Measurements from ENCODE around the gene GJB5. TPM values are rescaled to one million over a fixed set of nuclear protein-coding genes. Genes with fewer than 3 reads are reported as not detected.

The GJB5 gene
- total and polyA plus RNA-seq, 4 donors: 0.17 to 1.6 (median 0.56) TPM

GRCh38 chr1:34794790-34795180, 39.9 kb downstream of the GJB5 start:
- Histone ChIP-seq H3K9me3 (ENCODE audit: control insufficient read depth in 4 of 4, insufficient read depth in 3 of 4, low read length in 3 of 4) (no peaks in the 10 kb centered on the region), H3K4me1 (ENCODE audit: control insufficient read depth in 5 of 5, insufficient read depth in 5 of 5, low read length in 5 of 5) (peaks cover 0 to 7% (median 0%) of the 10 kb centered on the region in 5 donors), H3K27me3 (ENCODE audit: control insufficient read depth in 3 of 3, insufficient read depth in 3 of 3, low read length in 2 of 3) (peaks cover 0 to 14% (median 0%) of the 10 kb centered on the region in 3 donors), H3K36me3 (ENCODE audit: control insufficient read depth in 4 of 4, insufficient read depth in 4 of 4, low read length in 4 of 4) (peaks cover 0 to 2% (median 0%) of the 10 kb centered on the region in 4 donors), H3K4me3 (no peak overlapping the region), H3K27ac (ENCODE audit: low read depth in 1 of 2, low read length in 1 of 2) (no peak overlapping the region), H3K9ac (ENCODE audit: insufficient read depth in 1 of 2, low read length in 2 of 2) (no peak overlapping the region)
- TF ChIP-seq, protein P1, sequence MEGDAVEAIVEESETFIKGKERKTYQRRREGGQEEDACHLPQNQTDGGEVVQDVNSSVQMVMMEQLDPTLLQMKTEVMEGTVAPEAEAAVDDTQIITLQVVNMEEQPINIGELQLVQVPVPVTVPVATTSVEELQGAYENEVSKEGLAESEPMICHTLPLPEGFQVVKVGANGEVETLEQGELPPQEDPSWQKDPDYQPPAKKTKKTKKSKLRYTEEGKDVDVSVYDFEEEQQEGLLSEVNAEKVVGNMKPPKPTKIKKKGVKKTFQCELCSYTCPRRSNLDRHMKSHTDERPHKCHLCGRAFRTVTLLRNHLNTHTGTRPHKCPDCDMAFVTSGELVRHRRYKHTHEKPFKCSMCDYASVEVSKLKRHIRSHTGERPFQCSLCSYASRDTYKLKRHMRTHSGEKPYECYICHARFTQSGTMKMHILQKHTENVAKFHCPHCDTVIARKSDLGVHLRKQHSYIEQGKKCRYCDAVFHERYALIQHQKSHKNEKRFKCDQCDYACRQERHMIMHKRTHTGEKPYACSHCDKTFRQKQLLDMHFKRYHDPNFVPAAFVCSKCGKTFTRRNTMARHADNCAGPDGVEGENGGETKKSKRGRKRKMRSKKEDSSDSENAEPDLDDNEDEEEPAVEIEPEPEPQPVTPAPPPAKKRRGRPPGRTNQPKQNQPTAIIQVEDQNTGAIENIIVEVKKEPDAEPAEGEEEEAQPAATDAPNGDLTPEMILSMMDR (IDR thresholded peaks at IDR 0.05; ENCODE audit: control extremely low read depth, extremely low read depth): no peak
- WGBS, 2 donors: 82 to 87% methylated on average over 12 of the region's 12 CpGs
- ATAC-seq (ENCODE audit: insufficient read depth, low FRiP score): no peak
- DNase-seq: no peak

GRCh38 chr1:34795916-34796315, 41.1 kb downstream of the GJB5 start:
- H3K9ac ChIP-seq (ENCODE audit: insufficient read depth in 1 of 2, low read length in 2 of 2): no peak overlapping the region
- DNase-seq (no peak), ATAC-seq (ENCODE audit: insufficient read depth, low FRiP score) (no peak)
- H3K27me3 ChIP-seq (ENCODE audit: control insufficient read depth in 3 of 3, insufficient read depth in 3 of 3, low read length in 2 of 3): peaks cover 0 to 14% (median 0%) of the 10 kb centered on the region in 3 donors
- H3K4me3 ChIP-seq: peak overlapping the region; percentile 18
- H3K27ac ChIP-seq (ENCODE audit: low read depth in 1 of 2, low read length in 1 of 2): no peak overlapping the region
- H3K36me3 ChIP-seq (ENCODE audit: control insufficient read depth in 4 of 4, insufficient read depth in 4 of 4, low read length in 4 of 4): peaks cover 0 to 2% (median 0%) of the 10 kb centered on the region in 4 donors
- no peaks in the 10 kb centered on the region for H3K9me3 ChIP-seq (ENCODE audit: control insufficient read depth in 4 of 4, insufficient read depth in 3 of 4, low read length in 3 of 4)
- peaks cover 0 to 7% (median 0%) of the 10 kb centered on the region in 5 donors for H3K4me1 ChIP-seq (ENCODE audit: control insufficient read depth in 5 of 5, insufficient read depth in 5 of 5, low read length in 5 of 5)
- WGBS, 2 donors: 64 to 76% methylated on average over 6 of the region's 6 CpGs
- TF ChIP-seq, protein P1 (IDR thresholded peaks at IDR 0.05; ENCODE audit: control extremely low read depth, extremely low read depth): no peak

GRCh38 chr1:34796990-34797389, 42.1 kb downstream of the GJB5 start:
- Histone ChIP-seq H3K27me3 (ENCODE audit: control insufficient read depth in 3 of 3, insufficient read depth in 3 of 3, low read length in 2 of 3) (peaks cover 0 to 6% (median 0%) of the 10 kb centered on the region in 3 donors), H3K4me1 (ENCODE audit: control insufficient read depth in 5 of 5, insufficient read depth in 5 of 5, low read length in 5 of 5) (peaks cover 0 to 7% (median 0%) of the 10 kb centered on the region in 5 donors), H3K27ac (ENCODE audit: low read depth in 1 of 2, low read length in 1 of 2) (no peak overlapping the region), H3K36me3 (ENCODE audit: control insufficient read depth in 4 of 4, insufficient read depth in 4 of 4, low read length in 4 of 4) (peaks cover 0 to 2% (median 0%) of the 10 kb centered on the region in 4 donors), H3K9me3 (ENCODE audit: control insufficient read depth in 4 of 4, insufficient read depth in 3 of 4, low read length in 3 of 4) (no peaks in the 10 kb centered on the region), H3K9ac (ENCODE audit: insufficient read depth in 1 of 2, low read length in 2 of 2) (no peak overlapping the region), H3K4me3 (no peak overlapping the region)
- TF ChIP-seq, protein P1 (IDR thresholded peaks at IDR 0.05; ENCODE audit: control extremely low read depth, extremely low read depth): no peak
- no peak for DNase-seq
- no peak for ATAC-seq (ENCODE audit: insufficient read depth, low FRiP score)
- 79 to 84% methylated on average over 6 of the region's 6 CpGs for WGBS, 2 donors

DNA sequence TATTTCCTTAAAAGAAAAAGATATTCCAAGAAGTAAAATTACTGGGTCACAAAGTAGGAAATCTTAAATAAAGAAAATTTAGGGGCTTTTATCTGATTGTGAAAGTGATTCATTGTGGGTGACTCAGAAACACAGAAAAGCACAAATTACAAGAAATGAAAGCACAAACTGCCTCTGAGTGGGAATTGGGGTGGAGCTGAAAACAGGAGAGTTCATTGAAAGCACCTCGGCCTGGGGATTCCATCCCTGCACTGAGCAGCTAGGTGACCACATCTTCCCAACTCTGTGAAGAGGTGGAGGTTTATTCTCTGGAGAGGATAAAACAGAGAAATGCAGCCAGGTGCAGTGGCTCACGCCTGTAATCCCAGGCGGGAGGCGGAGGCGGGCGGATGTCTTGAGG, 45.4 kb downstream of the GJB5 start:
- Histone ChIP-seq H3K36me3 (ENCODE audit: control insufficient read depth in 4 of 4, insufficient read depth in 4 of 4, low read length in 4 of 4) (peaks cover 0 to 4% (median 0%) of the 10 kb centered on the region in 4 donors), H3K9me3 (ENCODE audit: control insufficient read depth in 4 of 4, insufficient read depth in 3 of 4, low read length in 3 of 4) (no peaks in the 10 kb centered on the region), H3K4me3 (no peak overlapping the region), H3K27me3 (ENCODE audit: control insufficient read depth in 3 of 3, insufficient read depth in 3 of 3, low read length in 2 of 3) (no peaks in the 10 kb centered on the region), H3K4me1 (ENCODE audit: control insufficient read depth in 5 of 5, insufficient read depth in 5 of 5, low read length in 5 of 5) (peaks cover 0 to 7% (median 0%) of the 10 kb centered on the region in 5 donors), H3K27ac (ENCODE audit: low read depth in 1 of 2, low read length in 1 of 2) (no peak overlapping the region), H3K9ac (ENCODE audit: insufficient read depth in 1 of 2, low read length in 2 of 2) (no peak overlapping the region)
- ATAC-seq (ENCODE audit: insufficient read depth, low FRiP score) (no peak), DNase-seq (no peak)
- TF ChIP-seq, protein P1 (IDR thresholded peaks at IDR 0.05; ENCODE audit: control extremely low read depth, extremely low read depth): no peak
- WGBS, 2 donors: 75 to 89% methylated on average over 6 of the region's 6 CpGs
